Right ventricle myocardium superior (tissue), 1 donor: ENCODE data around the gene PERCC1. TPM values are rescaled to one million over a fixed set of nuclear protein-coding genes. Genes with fewer than 3 reads are reported as not detected.
A peak's percentile ranks its signal among the peaks of the same experiment; 100 is the strongest.
"Not testable (repeated sequence)": the region's sequence is repeated elsewhere in the genome, so short reads cannot be mapped to it uniquely, and the experiment has no call there.

Experiments used
- ATAC-seq: fragments of 200-7000 bp; cut with Tn5 transposase; one replicate; pipeline ENCODE4 v1.9.1; 2020; ENCODE audit warnings: mild to moderate bottlenecking; ENCODE audit not compliant: poor library complexity
- DNase-seq: peaks from one replicate; pipeline ENCODE4 v3.0.0-alpha.2; 2020
- intact Hi-C: fragments of 100-400 bp; cut with DNase I; formaldehyde crosslinking; loops from one replicate; pipeline ENCODE4 v1.11.2; 2022
- total RNA-seq: library from RNA; stranded (reverse); fragmentation: NEBNext Ultra II Directional; extraction: Animal tissue kit (Norgen Biotek cat#: 25700); gene quantifications from one replicate; pipeline ENCODE4 v1.2.1, GENCODE V29; 2021
- donor health status: DM: no; HTN: yes; CAD: no; lungs with severe emphysema.

PERCC1 gene
- total RNA-seq, 1 donor from 2014 or later, result 0.32 TPM

- intact Hi-C loops, result no loop called here
- DNase-seq (no peak), ATAC-seq (no peak)
Observed at GRCh38 chr16:1458977-1459341, 28.1 kb downstream of the PERCC1 start.

- ATAC-seq (no peak), DNase-seq (no peak)
- intact Hi-C loops, result no loop called here
Observed at GRCh38 chr16:1459967-1460366, 29.1 kb downstream of the PERCC1 start.

- ATAC-seq, result no peak
- intact Hi-C loops, result no loop called here
- DNase-seq, result no peak
Observed at GRCh38 chr16:1460602-1461138, 29.8 kb downstream of the PERCC1 start.

GRCh38 chr16:1461146-1461545 is 30.3 kb downstream of the PERCC1 start:
- intact Hi-C loops, result no loop called here
- ATAC-seq (no peak), DNase-seq (no peak)

- intact Hi-C loops, result no loop called here
- no peak for ATAC-seq
- DNase-seq, result no peak
Observed at GRCh38 chr16:1464196-1464893, 33.5 kb downstream of the PERCC1 start.

GRCh38 chr16:1464894-1465566 is 34.2 kb downstream of the PERCC1 start:
- ATAC-seq (no peak), DNase-seq (no peak)
- intact Hi-C loops, result no loop called here

- no peak for DNase-seq
- ATAC-seq, result no peak
- intact Hi-C loops, result no loop called here
Observed at GRCh38 chr16:1465567-1465915, 34.7 kb downstream of the PERCC1 start.

- DNase-seq (no peak), ATAC-seq (no peak)
- intact Hi-C loops, result no loop called here
Observed at GRCh38 chr16:1466054-1466453, 35.2 kb downstream of the PERCC1 start.

- ATAC-seq (peak; percentile 52), DNase-seq (peak; percentile 50)
Observed at GRCh38 chr16:1466968-1467521, 36.2 kb downstream of the PERCC1 start.

GRCh38 chr16:1468426-1468810 is 37.5 kb downstream of the PERCC1 start:
- no peak for ATAC-seq
- DNase-seq, result no peak
- intact Hi-C loops, result no loop called here

More at GRCh38 chr16:1466968-1467521, 36.2 kb downstream of the PERCC1 start:
- intact Hi-C loops, result no loop called here

- intact Hi-C loops, DNase-seq, ATAC-seq: not testable (repeated sequence)
Observed at GRCh38 chr16:1469141-1469540, 38.3 kb downstream of the PERCC1 start.

GRCh38 chr16:1469693-1470201 is 38.9 kb downstream of the PERCC1 start:
- DNase-seq (no peak), ATAC-seq (no peak)
- intact Hi-C loops, result no loop called here

GRCh38 chr16:1470481-1471251 is 39.8 kb downstream of the PERCC1 start:
- peak; percentile 56 for DNase-seq
- ATAC-seq, result no peak
- intact Hi-C loops, result no loop called here

GRCh38 chr16:1471569-1472194 is 40.8 kb downstream of the PERCC1 start:
- intact Hi-C loops, result no loop called here
- DNase-seq, result no peak

GRCh38 chr16:1472974-1473373 is 42.1 kb downstream of the PERCC1 start:
- no peak for ATAC-seq
- intact Hi-C loops, result no loop called here
- no peak for DNase-seq

More at GRCh38 chr16:1471569-1472194, 40.8 kb downstream of the PERCC1 start:
- ATAC-seq, result no peak

- intact Hi-C loops, result no loop called here
- ATAC-seq, result no peak
- no peak for DNase-seq
Observed at GRCh38 chr16:1474082-1474795, 43.4 kb downstream of the PERCC1 start.

- peak; percentile 99 for ATAC-seq
- DNase-seq, result peak; percentile 97
- intact Hi-C loops, result no loop called here
Observed at GRCh38 chr16:1474796-1475551, 44.1 kb downstream of the PERCC1 start, which contains the start of gene CLCN7. Gene CLCN7 (minus strand): TSS chr16:1475028. CDS start chr16:1474974, 54 bp downstream.
